ENCODE measurements around the gene ADGRE1. TPM values are rescaled to one million over a fixed set of nuclear protein-coding genes. Genes with fewer than 3 reads are reported as not detected.

ADGRE1 gene, protein sequence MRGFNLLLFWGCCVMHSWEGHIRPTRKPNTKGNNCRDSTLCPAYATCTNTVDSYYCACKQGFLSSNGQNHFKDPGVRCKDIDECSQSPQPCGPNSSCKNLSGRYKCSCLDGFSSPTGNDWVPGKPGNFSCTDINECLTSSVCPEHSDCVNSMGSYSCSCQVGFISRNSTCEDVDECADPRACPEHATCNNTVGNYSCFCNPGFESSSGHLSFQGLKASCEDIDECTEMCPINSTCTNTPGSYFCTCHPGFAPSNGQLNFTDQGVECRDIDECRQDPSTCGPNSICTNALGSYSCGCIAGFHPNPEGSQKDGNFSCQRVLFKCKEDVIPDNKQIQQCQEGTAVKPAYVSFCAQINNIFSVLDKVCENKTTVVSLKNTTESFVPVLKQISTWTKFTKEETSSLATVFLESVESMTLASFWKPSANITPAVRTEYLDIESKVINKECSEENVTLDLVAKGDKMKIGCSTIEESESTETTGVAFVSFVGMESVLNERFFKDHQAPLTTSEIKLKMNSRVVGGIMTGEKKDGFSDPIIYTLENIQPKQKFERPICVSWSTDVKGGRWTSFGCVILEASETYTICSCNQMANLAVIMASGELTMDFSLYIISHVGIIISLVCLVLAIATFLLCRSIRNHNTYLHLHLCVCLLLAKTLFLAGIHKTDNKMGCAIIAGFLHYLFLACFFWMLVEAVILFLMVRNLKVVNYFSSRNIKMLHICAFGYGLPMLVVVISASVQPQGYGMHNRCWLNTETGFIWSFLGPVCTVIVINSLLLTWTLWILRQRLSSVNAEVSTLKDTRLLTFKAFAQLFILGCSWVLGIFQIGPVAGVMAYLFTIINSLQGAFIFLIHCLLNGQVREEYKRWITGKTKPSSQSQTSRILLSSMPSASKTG
- under 1 TPM; 0.24 to 0.92 TPM for total RNA-seq
- long read RNA-seq: 0 reads

- no peak for ATAC-seq
- intact Hi-C loops (cut with DNase I, micrococcal nuclease): no loop called here
Measured at GRCh38 chr19:6887316-6887715, at the start of gene ADGRE1. Gene ADGRE1 (plus strand): TSS chr19:6887579. CDS start chr19:6887609, 30 bp downstream.

DNA sequence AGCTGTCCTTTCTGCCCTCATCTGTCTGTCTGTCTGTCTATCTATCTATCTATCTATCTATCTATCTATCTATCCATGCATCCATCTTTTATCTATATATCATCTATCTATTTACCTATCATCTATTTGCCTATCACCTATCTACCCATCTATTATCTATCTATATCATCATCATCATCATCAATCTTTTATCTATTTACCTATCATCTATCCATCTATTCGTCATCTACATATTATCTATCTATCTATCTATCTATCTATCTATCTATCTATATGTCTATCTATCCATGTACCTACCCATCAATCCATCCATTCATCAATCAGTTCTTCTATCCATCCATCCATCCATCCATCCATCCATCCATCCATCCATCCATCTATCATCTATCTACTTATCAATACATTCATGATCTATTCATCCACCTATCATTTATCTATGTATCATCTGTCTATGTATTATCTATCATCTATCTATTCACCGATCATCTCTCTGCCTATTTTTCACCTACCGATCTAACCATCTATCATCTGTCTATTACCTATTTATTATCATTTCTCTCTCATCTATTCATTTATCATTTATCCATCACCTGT lies 49.2 kb upstream of the ADGRE1 start:
- intact Hi-C loops (cut with DNase I, micrococcal nuclease): no loop called here
- no peak for ATAC-seq

More at GRCh38 chr19:6887316-6887715, at the start of gene ADGRE1:
- peak in 1 of 2 donors; percentile 20 for DNase-seq

GRCh38 chr19:6842871-6843607 lies 44.3 kb upstream of the ADGRE1 start:
- intact Hi-C loops (cut with DNase I, micrococcal nuclease): no loop called here
- no peak for DNase-seq
- no peak for ATAC-seq

More for the DNA sequence above, 49.2 kb upstream of the ADGRE1 start:
- DNase-seq: no peak

DNA sequence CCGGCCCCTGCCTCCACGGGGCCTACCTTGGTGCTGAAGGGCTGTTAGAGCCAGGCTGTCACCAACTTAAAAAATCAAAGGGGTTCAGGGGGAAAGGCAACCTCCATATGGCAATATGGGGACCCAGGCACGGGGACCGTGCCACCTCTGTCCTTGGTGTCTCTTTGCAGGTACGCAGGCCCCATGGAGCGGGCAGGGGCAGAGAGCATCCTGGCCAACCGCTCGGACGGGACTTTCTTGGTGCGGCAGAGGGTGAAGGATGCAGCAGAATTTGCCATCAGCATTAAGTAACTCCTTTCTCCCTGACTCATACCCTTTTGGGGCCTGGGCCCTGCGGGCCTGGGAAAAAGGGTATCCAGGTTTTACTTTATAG lies 39.6 kb upstream of the ADGRE1 start:
- ATAC-seq (no peak), DNase-seq (no peak)
- intact Hi-C loops (cut with DNase I, micrococcal nuclease): no loop called here

- DNase-seq: no peak
- intact Hi-C loops (cut with DNase I, micrococcal nuclease): no loop called here
- no peak for ATAC-seq
Measured at GRCh38 chr19:6848986-6849385, 38.4 kb upstream of the ADGRE1 start.

DNA sequence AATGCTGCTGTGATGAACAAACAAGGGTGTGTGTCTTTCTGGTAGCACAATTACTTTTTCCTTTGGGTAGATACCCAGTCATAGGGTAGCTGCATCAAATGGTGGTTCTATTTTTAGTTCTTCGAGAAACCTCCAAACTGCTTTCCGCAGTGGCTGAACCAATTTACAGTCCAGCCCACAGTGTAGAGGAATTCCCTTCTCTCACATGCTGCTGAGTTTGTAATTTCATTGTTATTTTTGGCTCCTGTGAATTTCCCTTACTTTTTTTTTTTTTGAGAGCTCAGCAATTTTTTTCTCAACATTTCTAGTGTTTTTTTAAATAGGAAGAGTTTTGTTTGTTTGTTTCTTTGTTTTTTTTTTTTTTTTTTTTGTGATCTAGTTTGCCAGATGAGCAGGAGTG lies 37.5 kb upstream of the ADGRE1 start:
- intact Hi-C loops (cut with DNase I, micrococcal nuclease): loop anchor here in 1 of 2 donors (10.0 kb wide), 1 partner anchor 105 kb away; no protein-coding TSS in a partner anchor
- ATAC-seq (no peak), DNase-seq (no peak)

DNA sequence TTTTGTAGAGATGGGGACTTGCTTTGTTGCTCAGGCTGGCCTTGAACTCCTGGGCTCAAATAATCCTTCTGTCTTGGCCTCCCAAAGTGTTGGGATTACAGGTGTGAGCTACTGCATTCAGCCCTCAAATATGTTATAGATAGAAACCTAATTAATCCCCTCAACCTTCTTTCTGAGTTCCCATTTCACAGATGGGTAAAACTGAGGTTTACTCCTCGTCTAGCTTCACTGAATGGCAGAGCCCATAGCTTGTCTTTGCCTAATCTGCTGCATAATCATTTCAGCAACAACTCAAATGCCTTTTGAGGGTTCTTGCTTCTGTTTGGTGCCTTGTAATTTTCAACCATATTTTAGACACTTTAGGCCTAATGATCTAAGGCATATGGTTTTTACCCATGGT lies 36.0 kb upstream of the ADGRE1 start:
- DNase-seq: no peak
- no peak for ATAC-seq
- intact Hi-C loops (cut with DNase I, micrococcal nuclease): loop anchor here in 1 of 2 donors (10.0 kb wide), 1 partner anchor 107 kb away; no protein-coding TSS in a partner anchor

DNA sequence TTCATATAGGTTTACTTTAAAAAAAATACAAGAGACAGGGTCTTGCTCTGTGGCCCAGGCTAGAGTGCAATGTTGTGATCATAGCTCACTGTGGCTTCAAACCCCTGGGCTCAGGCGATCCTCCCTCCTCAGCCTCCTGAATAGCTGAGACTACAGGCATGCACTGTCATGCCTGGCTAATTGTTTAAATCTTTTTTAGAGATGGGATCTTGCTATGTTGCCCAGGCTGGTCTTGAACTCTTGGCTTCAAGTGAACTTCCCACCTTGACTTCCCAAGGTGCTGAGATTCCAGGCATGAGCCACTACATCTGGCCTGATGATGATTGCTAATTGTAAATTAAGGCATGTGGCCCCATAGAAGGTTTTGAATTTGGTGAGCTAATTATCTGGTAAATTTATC lies 35.4 kb upstream of the ADGRE1 start:
- DNase-seq (no peak), ATAC-seq (no peak)
- intact Hi-C loops (cut with DNase I, micrococcal nuclease): loop anchor here in 1 of 2 donors (10.0 kb wide), 1 partner anchor 107 kb away; no protein-coding TSS in a partner anchor

DNA sequence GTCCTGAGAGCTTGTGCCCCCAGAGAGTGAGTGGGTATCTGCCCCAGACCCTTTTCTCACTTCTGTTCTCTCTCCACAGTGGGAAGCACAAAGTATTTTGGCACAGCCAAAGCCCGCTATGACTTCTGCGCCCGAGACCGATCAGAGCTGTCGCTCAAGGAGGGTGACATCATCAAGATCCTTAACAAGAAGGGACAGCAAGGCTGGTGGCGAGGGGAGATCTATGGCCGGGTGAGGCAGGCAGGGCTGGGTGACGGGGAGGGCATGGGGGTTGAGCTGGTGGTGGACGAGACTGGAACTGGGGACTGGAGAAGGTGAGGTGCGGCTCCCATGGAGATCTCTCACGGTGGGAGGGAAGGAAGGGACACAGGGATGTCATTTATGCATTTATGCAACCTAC lies 33.5 kb upstream of the ADGRE1 start:
- intact Hi-C loops (cut with DNase I, micrococcal nuclease): loop anchor here in 1 of 2 donors (10.0 kb wide), 1 partner anchor 109 kb away; no protein-coding TSS in a partner anchor
- DNase-seq: no peak
- no peak for ATAC-seq

GRCh38 chr19:6854758-6855157 lies 32.6 kb upstream of the ADGRE1 start:
- intact Hi-C loops (cut with DNase I, micrococcal nuclease): loop anchor here in 1 of 2 donors (10.0 kb wide), 1 partner anchor 110 kb away; no protein-coding TSS in a partner anchor
- ATAC-seq: no peak
- DNase-seq: no peak

- DNase-seq (no peak), ATAC-seq (no peak)
- intact Hi-C loops (cut with DNase I, micrococcal nuclease): loop anchor here in 1 of 2 donors (10.0 kb wide), 1 partner anchor 112 kb away; no protein-coding TSS in a partner anchor
Measured at GRCh38 chr19:6856749-6857372, 30.5 kb upstream of the ADGRE1 start.

DNA sequence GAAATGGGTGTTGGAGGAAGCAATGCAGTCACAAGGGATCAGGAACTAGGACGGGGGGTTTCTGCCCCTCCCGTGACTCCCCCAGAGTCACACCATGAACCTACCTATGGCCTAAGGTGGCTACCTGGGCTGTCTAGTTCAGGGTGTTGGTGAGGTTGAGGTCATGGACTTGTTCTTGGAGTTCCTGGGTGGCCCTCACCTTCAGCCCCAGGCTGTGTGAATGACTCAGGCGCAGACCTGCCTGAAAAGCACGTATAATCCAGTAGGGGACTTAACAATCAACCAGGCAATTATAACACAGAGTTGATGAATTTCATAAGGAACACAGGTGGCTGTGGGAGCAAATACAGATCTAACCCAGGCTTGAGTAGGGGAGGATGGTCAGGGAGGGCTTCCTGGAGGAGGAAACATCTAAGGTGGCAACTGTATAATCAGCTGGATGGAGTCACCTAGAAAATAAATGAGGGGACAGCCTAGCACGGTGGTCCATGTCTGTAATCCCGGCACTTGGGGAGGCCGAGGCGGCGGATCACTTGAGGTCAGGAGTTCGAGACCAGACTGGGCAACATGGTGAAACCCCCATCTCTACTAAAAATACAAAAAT lies 25.6 kb upstream of the ADGRE1 start:
- no peak for ATAC-seq
- DNase-seq: no peak
- intact Hi-C loops (cut with DNase I, micrococcal nuclease): loop anchor here in 1 of 2 donors (2.0 kb wide), 2 partner anchors 95 to 345 kb away; partner anchors contain the start of gene SH2D3A

DNA sequence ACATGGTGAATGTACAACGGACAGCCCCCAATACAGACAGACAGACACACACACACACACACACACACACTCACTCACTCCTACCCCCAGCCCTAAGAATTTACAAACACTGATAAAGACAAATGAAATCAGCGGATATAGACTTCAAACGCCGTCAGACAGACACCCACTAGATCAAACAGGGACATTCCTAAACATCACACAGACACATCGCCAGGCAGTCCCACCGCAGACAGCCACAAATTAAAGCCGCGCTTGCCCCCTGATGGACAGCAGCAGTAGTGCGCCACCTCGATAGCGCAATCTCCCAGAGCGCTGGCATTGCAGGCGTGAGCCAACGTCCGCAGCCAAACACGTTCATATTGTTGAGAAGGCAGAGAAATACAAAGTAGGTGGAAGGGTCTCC lies 24.7 kb upstream of the ADGRE1 start:
- ATAC-seq: peak; percentile 78
- intact Hi-C loops (cut with DNase I, micrococcal nuclease): loop anchor here in 1 of 2 donors (2.0 kb wide), 2 partner anchors 96 to 346 kb away; partner anchors contain the start of gene SH2D3A
- DNase-seq: peak; percentile 74 to 82

DNA sequence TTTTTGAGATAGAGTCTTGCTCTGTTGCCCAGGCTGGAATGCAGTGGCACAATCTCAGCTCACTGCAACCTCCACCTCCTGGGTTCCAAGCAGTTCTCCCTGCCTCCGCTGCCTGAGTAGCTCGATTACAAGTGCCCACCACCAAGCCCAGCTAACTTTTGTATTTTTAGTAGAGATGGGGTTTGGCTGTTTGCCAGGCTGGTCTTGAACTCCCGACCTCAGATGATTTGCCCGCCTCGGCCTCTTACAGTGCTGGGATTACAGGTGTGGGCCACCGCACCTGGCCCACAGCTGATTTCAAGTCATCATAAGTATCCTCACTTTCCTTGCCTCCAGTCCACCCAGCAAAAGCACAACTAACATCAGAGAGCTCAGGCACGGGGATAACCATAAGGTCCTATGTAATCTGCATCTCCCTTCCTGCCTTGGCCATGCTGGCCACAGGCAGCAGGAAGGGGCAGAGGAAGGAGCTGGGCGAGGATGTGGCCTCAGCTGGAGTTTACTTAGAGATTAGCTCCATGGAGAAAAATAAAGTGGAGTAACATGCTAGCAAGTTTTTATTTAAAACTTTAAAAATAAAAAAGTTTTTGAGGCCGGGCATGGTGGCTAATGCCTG lies 22.9 kb upstream of the ADGRE1 start:
- intact Hi-C loops (cut with DNase I, micrococcal nuclease): no loop called here
- ATAC-seq (no peak), DNase-seq (no peak)

GRCh38 chr19:6865849-6866248 lies 21.5 kb upstream of the ADGRE1 start:
- intact Hi-C loops (cut with DNase I, micrococcal nuclease): no loop called here
- ATAC-seq (no peak), DNase-seq (no peak)

DNA sequence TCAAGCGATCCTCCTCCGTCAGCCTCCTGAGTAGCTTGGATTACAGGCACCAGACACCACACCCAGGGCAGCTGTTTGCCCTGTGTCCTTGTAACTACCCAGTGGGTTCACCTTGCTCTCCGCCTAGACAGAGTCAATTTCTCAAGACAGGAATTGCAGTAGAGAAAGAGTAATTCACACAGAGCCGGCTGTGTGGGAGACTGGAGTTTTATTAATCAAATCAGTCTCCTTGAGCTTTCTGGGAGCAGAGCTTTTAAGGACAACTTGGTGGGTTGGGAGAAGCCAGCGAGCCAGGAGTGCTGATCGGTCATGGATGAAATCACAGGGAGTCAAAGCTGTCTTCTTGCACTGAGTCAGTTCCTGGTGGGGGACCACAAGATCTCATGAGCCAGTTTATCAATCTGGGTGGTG lies 20.6 kb upstream of the ADGRE1 start:
- intact Hi-C loops (cut with DNase I, micrococcal nuclease): no loop called here
- ATAC-seq: peak; percentile 73

GRCh38 chr19:6868351-6868750 lies 19.0 kb upstream of the ADGRE1 start:
- intact Hi-C loops (cut with DNase I, micrococcal nuclease): no loop called here
- DNase-seq (peak in 1 of 2 donors; percentile 20), ATAC-seq (no peak)

More for the DNA sequence above, 20.6 kb upstream of the ADGRE1 start:
- peak in 1 of 2 donors; percentile 40 for DNase-seq

Data from left colon (tissue), 2 donors.